ENCODE data around the gene SLC6A20. TPM values are rescaled to one million over a fixed set of nuclear protein-coding genes. Genes with fewer than 3 reads are reported as not detected.

The SLC6A20 gene
- total and polyA plus RNA-seq, 2 experiments from 2014 or later = 0.05 to 0.14 TPM

DNA sequence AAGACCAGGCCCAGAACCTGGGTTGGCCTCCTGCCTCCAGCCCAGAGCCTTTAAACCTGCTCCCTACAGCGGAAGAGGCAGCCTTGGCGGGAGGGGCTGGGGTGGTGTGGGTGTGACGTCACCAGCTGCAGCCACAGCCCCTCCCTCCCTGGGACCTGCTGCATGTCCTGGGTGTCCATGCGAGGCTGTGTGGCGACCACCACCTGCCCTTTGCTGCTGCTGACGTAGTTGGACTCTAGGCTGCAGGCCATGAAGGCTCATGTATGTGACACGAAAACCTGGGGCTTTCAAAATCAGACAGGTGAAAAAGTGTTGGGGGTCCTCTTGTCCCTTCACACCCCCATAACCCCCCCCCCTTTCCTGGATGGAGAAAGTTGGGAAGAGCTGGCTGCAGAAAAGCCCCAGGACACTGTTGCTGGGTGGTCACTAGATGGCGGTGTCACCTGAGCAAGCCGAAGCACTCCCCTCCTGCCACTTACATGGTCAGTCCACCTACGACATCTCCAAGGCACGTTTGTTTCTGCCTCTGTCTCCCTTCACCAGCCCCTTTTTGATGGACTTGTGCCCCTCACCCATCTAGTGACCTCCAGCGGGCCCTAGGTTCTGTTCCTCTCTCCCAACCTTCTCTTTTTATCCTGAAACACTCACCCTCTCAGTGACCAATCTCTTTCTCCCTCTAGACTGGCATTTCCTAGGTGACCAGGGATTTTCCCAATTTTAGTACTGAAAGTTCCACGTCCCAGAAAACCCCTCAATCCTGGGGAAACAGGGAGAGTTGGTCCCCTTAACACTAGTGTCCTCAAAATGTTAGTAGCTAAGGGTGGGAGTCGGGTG is 35.2 kb downstream of the SLC6A20 start:
- no peaks in the 10 kb centered on the region for H3K36me3 Mint-ChIP-seq (ENCODE audit: low read depth)
- Histone ChIP-seq H3F3A (replicated peaks; ENCODE audit: low read depth) (no peaks in the 10 kb centered on the region), H2AFZ (peak overlapping the region; percentile 99), H3K79me2 (replicated peaks; ENCODE audit: insufficient read depth) (no peaks in the 10 kb centered on the region), H3K4me3 (no peak overlapping the region), H3K4me1 (ENCODE audit: insufficient read depth) (peaks cover 6% of the 10 kb centered on the region; the same call in 1 of the 2 replicates), H3K27ac (ENCODE audit: low read depth) (no peak overlapping the region), H3K36me3 (ENCODE audit: insufficient read depth) (no peaks in the 10 kb centered on the region), H3K4me2 (peak overlapping the region; percentile 35; the same call in 1 of the 2 replicates), H3K9me2 (ENCODE audit: insufficient read depth) (no peaks in the 10 kb centered on the region), H3K27me3 (ENCODE audit: insufficient read depth) (no peaks in the 10 kb centered on the region), H4K20me1 (replicated peaks; ENCODE audit: insufficient read depth) (no peaks in the 10 kb centered on the region)
- TF ChIP-seq CREB1 (CRISPR knock-in tag; IDR thresholded peaks at IDR 0.05; ENCODE audit: low read depth) (peak; percentile 94), POLR2AphosphoS5 (IDR thresholded peaks at IDR 0.05; ENCODE audit: low read depth) (no peak)
- TF ChIP-seq, protein P1, sequence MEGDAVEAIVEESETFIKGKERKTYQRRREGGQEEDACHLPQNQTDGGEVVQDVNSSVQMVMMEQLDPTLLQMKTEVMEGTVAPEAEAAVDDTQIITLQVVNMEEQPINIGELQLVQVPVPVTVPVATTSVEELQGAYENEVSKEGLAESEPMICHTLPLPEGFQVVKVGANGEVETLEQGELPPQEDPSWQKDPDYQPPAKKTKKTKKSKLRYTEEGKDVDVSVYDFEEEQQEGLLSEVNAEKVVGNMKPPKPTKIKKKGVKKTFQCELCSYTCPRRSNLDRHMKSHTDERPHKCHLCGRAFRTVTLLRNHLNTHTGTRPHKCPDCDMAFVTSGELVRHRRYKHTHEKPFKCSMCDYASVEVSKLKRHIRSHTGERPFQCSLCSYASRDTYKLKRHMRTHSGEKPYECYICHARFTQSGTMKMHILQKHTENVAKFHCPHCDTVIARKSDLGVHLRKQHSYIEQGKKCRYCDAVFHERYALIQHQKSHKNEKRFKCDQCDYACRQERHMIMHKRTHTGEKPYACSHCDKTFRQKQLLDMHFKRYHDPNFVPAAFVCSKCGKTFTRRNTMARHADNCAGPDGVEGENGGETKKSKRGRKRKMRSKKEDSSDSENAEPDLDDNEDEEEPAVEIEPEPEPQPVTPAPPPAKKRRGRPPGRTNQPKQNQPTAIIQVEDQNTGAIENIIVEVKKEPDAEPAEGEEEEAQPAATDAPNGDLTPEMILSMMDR (conservative IDR thresholded peaks at IDR 0.05; ENCODE audit: low read depth in 2 of 2) = peak; percentile 79 to 91
- no peak overlapping the region for H3K27ac Mint-ChIP-seq
- peaks cover 10% of the 10 kb centered on the region for H3K27me3 Mint-ChIP-seq (ENCODE audit: insufficient read depth, low read depth, poor library complexity)
- no peaks in the 10 kb centered on the region for H3K9me3 Mint-ChIP-seq
- ATAC-seq = peak; percentile 92
- no peak overlapping the region; the same call in 2 of the 3 replicates for H3K4me3 Mint-ChIP-seq
- H3K4me1 Mint-ChIP-seq = peaks cover 18% of the 10 kb centered on the region
- DNase-seq (ENCODE audit: low spot score) = peak; percentile 85

DNA sequence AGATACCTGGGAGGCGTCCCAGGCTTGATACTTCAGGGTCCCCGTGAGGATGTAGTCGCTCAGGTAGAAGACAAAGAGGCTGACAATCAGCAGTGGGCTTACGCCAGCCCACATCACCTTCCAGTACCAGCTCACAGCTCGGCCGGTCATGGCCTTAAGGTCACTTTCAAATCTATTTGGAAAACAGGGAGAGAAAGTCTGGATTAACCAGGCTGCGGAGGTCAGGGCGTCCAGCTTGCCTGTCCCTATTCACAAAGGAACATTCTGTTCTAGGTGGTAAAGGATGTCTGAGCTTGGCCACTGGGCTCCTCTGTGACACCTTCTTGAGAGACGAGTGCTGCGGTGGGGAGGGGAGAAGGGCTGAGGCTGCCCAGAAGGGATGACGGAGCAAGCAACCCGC is 36.5 kb downstream of the SLC6A20 start:
- H3K36me3 Mint-ChIP-seq (ENCODE audit: low read depth) = no peaks in the 10 kb centered on the region
- no peaks in the 10 kb centered on the region for H3K27me3 ChIP-seq (ENCODE audit: insufficient read depth)
- DNase-seq (ENCODE audit: low spot score) = no peak
- H3K4me1 ChIP-seq (ENCODE audit: insufficient read depth) = peaks cover 6% of the 10 kb centered on the region; the same call in 1 of the 2 replicates
- H3K4me2 ChIP-seq = no peak overlapping the region
- H3K9me3 Mint-ChIP-seq = no peaks in the 10 kb centered on the region
- peaks cover 8% of the 10 kb centered on the region for H3K27me3 Mint-ChIP-seq (ENCODE audit: insufficient read depth, low read depth, poor library complexity)
- no peaks in the 10 kb centered on the region for H3K9me2 ChIP-seq (ENCODE audit: insufficient read depth)
- no peak overlapping the region for H3K27ac Mint-ChIP-seq
- no peak overlapping the region for H3K4me3 ChIP-seq
- H3F3A ChIP-seq (replicated peaks; ENCODE audit: low read depth) = no peaks in the 10 kb centered on the region
- H3K4me1 Mint-ChIP-seq = peaks cover 20% of the 10 kb centered on the region
- H4K20me1 ChIP-seq (replicated peaks; ENCODE audit: insufficient read depth) = no peaks in the 10 kb centered on the region
- H3K4me3 Mint-ChIP-seq = no peak overlapping the region
- no peak overlapping the region for H3K27ac ChIP-seq (ENCODE audit: low read depth)
- H2AFZ ChIP-seq = no peak overlapping the region
- no peaks in the 10 kb centered on the region for H3K79me2 ChIP-seq (replicated peaks; ENCODE audit: insufficient read depth)
- no peaks in the 10 kb centered on the region for H3K36me3 ChIP-seq (ENCODE audit: insufficient read depth)
- no peak for ATAC-seq
- TF ChIP-seq ZNF114 (CRISPR knock-in tag; IDR thresholded peaks at IDR 0.05) (no peak), POLR2AphosphoS5 (IDR thresholded peaks at IDR 0.05; ENCODE audit: low read depth) (no peak), NANOG (IDR thresholded peaks at IDR 0.05; ENCODE audit: borderline replicate concordance) (no peak), STAT1 (IDR thresholded peaks at IDR 0.05; ENCODE audit: unreplicated experiment) (no peak), CREB1 (CRISPR knock-in tag; IDR thresholded peaks at IDR 0.05; ENCODE audit: low read depth) (no peak)
- TF ChIP-seq, protein P2, sequence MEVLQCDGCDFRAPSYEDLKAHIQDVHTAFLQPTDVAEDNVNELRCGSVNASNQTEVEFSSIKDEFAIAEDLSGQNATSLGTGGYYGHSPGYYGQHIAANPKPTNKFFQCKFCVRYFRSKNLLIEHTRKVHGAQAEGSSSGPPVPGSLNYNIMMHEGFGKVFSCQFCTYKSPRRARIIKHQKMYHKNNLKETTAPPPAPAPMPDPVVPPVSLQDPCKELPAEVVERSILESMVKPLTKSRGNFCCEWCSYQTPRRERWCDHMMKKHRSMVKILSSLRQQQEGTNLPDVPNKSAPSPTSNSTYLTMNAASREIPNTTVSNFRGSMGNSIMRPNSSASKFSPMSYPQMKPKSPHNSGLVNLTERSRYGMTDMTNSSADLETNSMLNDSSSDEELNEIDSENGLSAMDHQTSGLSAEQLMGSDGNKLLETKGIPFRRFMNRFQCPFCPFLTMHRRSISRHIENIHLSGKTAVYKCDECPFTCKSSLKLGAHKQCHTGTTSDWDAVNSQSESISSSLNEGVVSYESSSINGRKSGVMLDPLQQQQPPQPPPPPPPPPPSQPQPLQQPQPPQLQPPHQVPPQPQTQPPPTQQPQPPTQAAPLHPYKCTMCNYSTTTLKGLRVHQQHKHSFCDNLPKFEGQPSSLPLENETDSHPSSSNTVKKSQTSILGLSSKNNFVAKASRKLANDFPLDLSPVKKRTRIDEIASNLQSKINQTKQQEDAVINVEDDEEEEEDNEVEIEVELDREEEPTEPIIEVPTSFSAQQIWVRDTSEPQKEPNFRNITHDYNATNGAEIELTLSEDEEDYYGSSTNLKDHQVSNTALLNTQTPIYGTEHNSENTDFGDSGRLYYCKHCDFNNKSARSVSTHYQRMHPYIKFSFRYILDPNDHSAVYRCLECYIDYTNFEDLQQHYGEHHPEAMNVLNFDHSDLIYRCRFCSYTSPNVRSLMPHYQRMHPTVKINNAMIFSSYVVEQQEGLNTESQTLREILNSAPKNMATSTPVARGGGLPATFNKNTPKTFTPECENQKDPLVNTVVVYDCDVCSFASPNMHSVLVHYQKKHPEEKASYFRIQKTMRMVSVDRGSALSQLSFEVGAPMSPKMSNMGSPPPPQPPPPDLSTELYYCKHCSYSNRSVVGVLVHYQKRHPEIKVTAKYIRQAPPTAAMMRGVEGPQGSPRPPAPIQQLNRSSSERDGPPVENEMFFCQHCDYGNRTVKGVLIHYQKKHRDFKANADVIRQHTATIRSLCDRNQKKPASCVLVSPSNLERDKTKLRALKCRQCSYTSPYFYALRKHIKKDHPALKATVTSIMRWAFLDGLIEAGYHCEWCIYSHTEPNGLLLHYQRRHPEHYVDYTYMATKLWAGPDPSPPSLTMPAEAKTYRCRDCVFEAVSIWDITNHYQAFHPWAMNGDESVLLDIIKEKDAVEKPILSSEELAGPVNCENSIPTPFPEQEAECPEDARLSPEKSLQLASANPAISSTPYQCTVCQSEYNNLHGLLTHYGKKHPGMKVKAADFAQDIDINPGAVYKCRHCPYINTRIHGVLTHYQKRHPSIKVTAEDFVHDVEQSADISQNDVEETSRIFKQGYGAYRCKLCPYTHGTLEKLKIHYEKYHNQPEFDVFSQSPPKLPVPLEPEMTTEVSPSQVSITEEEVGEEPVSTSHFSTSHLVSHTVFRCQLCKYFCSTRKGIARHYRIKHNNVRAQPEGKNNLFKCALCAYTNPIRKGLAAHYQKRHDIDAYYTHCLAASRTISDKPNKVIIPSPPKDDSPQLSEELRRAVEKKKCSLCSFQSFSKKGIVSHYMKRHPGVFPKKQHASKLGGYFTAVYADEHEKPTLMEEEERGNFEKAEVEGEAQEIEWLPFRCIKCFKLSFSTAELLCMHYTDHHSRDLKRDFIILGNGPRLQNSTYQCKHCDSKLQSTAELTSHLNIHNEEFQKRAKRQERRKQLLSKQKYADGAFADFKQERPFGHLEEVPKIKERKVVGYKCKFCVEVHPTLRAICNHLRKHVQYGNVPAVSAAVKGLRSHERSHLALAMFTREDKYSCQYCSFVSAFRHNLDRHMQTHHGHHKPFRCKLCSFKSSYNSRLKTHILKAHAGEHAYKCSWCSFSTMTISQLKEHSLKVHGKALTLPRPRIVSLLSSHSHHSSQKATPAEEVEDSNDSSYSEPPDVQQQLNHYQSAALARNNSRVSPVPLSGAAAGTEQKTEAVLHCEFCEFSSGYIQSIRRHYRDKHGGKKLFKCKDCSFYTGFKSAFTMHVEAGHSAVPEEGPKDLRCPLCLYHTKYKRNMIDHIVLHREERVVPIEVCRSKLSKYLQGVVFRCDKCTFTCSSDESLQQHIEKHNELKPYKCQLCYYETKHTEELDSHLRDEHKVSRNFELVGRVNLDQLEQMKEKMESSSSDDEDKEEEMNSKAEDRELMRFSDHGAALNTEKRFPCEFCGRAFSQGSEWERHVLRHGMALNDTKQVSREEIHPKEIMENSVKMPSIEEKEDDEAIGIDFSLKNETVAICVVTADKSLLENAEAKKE (CRISPR knock-in tag; IDR thresholded peaks at IDR 0.05) = no peak
- TF ChIP-seq, protein P1 (conservative IDR thresholded peaks at IDR 0.05; ENCODE audit: low read depth in 2 of 2) = no peak
